HepG2 (cell line): ENCODE results near the gene IGF2. TPM values are rescaled to one million over a fixed set of nuclear protein-coding genes. Genes with fewer than 3 reads are reported as not detected.

ENCODE experiments used
- AKAP8 ChIP-seq: sonication (generic); formaldehyde crosslinking; IDR thresholded peaks from 2 replicates; pipeline ENCODE4 v1.5.1; 2020; ENCODE audit warnings: mild to moderate bottlenecking, missing genetic modification reagents
- ATF6 ChIP-seq: sonication (generic); formaldehyde crosslinking; conservative IDR thresholded peaks from 2 replicates; pipeline ENCODE4 v1.4.0; 2020; ENCODE audit warnings: missing genetic modification reagents
- CCDC6 ChIP-seq: sonication (generic); formaldehyde crosslinking; IDR thresholded peaks from 2 replicates; pipeline ENCODE4 v1.8.1; 2022; ENCODE audit warnings: mild to moderate bottlenecking, missing genetic modification reagents, moderate library complexity
- CREBL2 ChIP-seq: sonication (generic); formaldehyde crosslinking; IDR thresholded peaks from 2 replicates; pipeline ENCODE4 v1.8.1; 2023; ENCODE audit warnings: missing genetic modification reagents, mild to moderate bottlenecking, borderline replicate concordance
- FOXO1 ChIP-seq: sonication (generic); formaldehyde crosslinking; IDR thresholded peaks from 2 replicates; pipeline ENCODE4 v1.4.0; 2020; ENCODE audit warnings: missing genetic modification reagents
- GTF3A ChIP-seq: sonication (generic); formaldehyde crosslinking; conservative IDR thresholded peaks from 2 replicates; pipeline ENCODE4 v1.4.0; 2020; ENCODE audit warnings: mild to moderate bottlenecking, missing genetic modification reagents
- HIVEP1 ChIP-seq: sonication (generic); formaldehyde crosslinking; IDR thresholded peaks from 2 replicates; pipeline ENCODE4 v1.4.0; 2020; ENCODE audit warnings: mild to moderate bottlenecking, missing genetic modification reagents
- HNRNPH1 ChIP-seq: fragments of 200-400 bp; formaldehyde crosslinking; optimal IDR thresholded peaks from 2 replicates; pipeline ENCODE3; 2017; ENCODE audit warnings: mild to moderate bottlenecking, low read depth, low read length
- KDM5A ChIP-seq: fragments of 200-600 bp; sonication (generic); IDR thresholded peaks from 2 replicates; pipeline ENCODE4 v1.7.0; 2018; ENCODE audit warnings: antibody characterized with exemption, mild to moderate bottlenecking, low read length, borderline replicate concordance
- NCOA5 ChIP-seq: sonication (generic); formaldehyde crosslinking; IDR thresholded peaks from 2 replicates; pipeline ENCODE4 v1.4.0; 2020; ENCODE audit warnings: missing genetic modification reagents
- NFIC ChIP-seq: IDR thresholded peaks from 2 replicates; pipeline ENCODE4 v1.6.1; 2012; ENCODE audit warnings: mild to moderate bottlenecking, low read length, inconsistent platforms
- PRMT3 ChIP-seq: sonication (generic); formaldehyde crosslinking; IDR thresholded peaks from 2 replicates; pipeline ENCODE4 v1.8.1; 2022; ENCODE audit warnings: low read depth, mild to moderate bottlenecking, moderate library complexity, missing genetic modification reagents, borderline replicate concordance
- RARG ChIP-seq: sonication (generic); formaldehyde crosslinking; IDR thresholded peaks from 2 replicates; pipeline ENCODE4 v1.4.0; 2020; ENCODE audit warnings: low read depth, mild to moderate bottlenecking, missing genetic modification reagents
- RBM22 ChIP-seq: fragments of 200-400 bp; formaldehyde crosslinking; optimal IDR thresholded peaks from 2 replicates; pipeline ENCODE3; 2017; ENCODE audit warnings: mild to moderate bottlenecking, low read length, moderate library complexity
- RBM39 ChIP-seq: fragments of 200-400 bp; formaldehyde crosslinking; IDR thresholded peaks from one replicate; pipeline ENCODE4 v1.6.1; 2018; ENCODE audit warnings: antibody characterized with exemption, mild to moderate bottlenecking, low read depth, low read length; ENCODE audit not compliant: poor library complexity, severe bottlenecking
- SIN3A ChIP-seq: IDR thresholded peaks from 2 replicates; pipeline ENCODE4 v1.6.1; 2011; ENCODE audit warnings: low read depth, mild to moderate bottlenecking, control low read depth, low read length, borderline replicate concordance
- SMAD3 ChIP-seq: sonication (generic); formaldehyde crosslinking; IDR thresholded peaks from 2 replicates; pipeline ENCODE4 v1.4.0; 2020; ENCODE audit warnings: missing genetic modification reagents
- ZBTB4 ChIP-seq: sonication (generic); formaldehyde crosslinking; IDR thresholded peaks from 2 replicates; pipeline ENCODE4 v1.4.0; 2020; ENCODE audit warnings: missing genetic modification reagents, mild to moderate bottlenecking, borderline replicate concordance
- ZNF143 ChIP-seq: sonication (generic); formaldehyde crosslinking; IDR thresholded peaks from 2 replicates; pipeline ENCODE4 v1.4.0; 2020; ENCODE audit warnings: missing genetic modification reagents
- ZNF484 ChIP-seq: sonication (generic); formaldehyde crosslinking; IDR thresholded peaks from 2 replicates; pipeline ENCODE4 v1.5.1; 2020; ENCODE audit warnings: mild to moderate bottlenecking, low read depth, missing genetic modification reagents, borderline replicate concordance
- ZNF761 ChIP-seq: sonication (generic); formaldehyde crosslinking; conservative IDR thresholded peaks from 2 replicates; pipeline ENCODE4 v1.4.0; 2020; ENCODE audit warnings: mild to moderate bottlenecking, missing genetic modification reagents
- ZNF816 ChIP-seq: sonication (generic); formaldehyde crosslinking; IDR thresholded peaks from 2 replicates; pipeline ENCODE4 v1.8.0; 2022; ENCODE audit warnings: missing genetic modification reagents, mild to moderate bottlenecking, borderline replicate concordance
- polyA plus RNA-seq, 8 experiments: library from polyadenylated mRNA; depleted of rRNA in 3 of 8; stranded (reverse) in 7 of 8; unstranded in 1 of 8; fragments of >200 nt; fragmentation: Illumina TruSeq in 4 of 8; extraction: Trizol in 4 of 8; gene quantifications; 2 replicates each; pipeline versions ENCODE4 v1.2.1 to v1.2.3, GENCODE V29; 2011 to 2016; ENCODE audit warnings: low read depth in 4 of 8, missing spikeins in 1 of 8, mixed read lengths in 1 of 8; ENCODE audit not compliant: insufficient read depth in 1 of 8
- total RNA-seq, 5 experiments: library from RNA; depleted of rRNA; stranded (reverse); fragments of >200 nt; fragmentation: Illumina TruSeq; extraction: Trizol; gene quantifications; 2 replicates each; pipeline ENCODE4 v1.2.3, GENCODE V29; 2016; ENCODE audit warnings: low read depth in 1 of 5

Gene IGF2
- total and polyA plus RNA-seq, 2 of the 13 experiments (the other 11 are each of a cell fraction or from before 2014, with no cell fraction given), result 79.1 to 254 TPM

GRCh38 chr11:2133241-2134021 is 5.8 kb downstream of the IGF2 start (continued):
- no peak for TF ChIP-seq ZNF143 (CRISPR knock-in tag)
- no peak; the same call in 1 of the 2 replicates for TF ChIP-seq NCOA5 (CRISPR knock-in tag)
- peak; percentile 56; the same call in 1 of the 2 replicates for TF ChIP-seq SMAD3 (CRISPR knock-in tag)
- no peak for TF ChIP-seq HNRNPH1
- no peak for TF ChIP-seq ATF6 (CRISPR knock-in tag)
- TF ChIP-seq ZBTB4 (CRISPR knock-in tag), result peak; percentile 78; the same call in 1 of the 2 replicates
- TF ChIP-seq ZNF484 (CRISPR knock-in tag), result no peak
- TF ChIP-seq KDM5A, result no peak
- TF ChIP-seq NFIC, result no peak
- TF ChIP-seq HIVEP1 (CRISPR knock-in tag), result no peak
- 0 out of 2 replicates have a peak, but pooled peaks have one; percentile 41 for TF ChIP-seq CCDC6
- TF ChIP-seq RBM39, result peak; percentile 35
- TF ChIP-seq CREBL2 (CRISPR knock-in tag), result no peak
- no peak for TF ChIP-seq RBM22
- TF ChIP-seq PRMT3 (CRISPR knock-in tag), result peak; percentile 86
- TF ChIP-seq ZNF761, result no peak
- no peak for TF ChIP-seq RARG (CRISPR knock-in tag)
- peak; percentile 98 for TF ChIP-seq AKAP8 (CRISPR knock-in tag)
- 0 out of 2 replicates have a peak, but pooled peaks have one; percentile 24 for TF ChIP-seq GTF3A
- no peak for TF ChIP-seq FOXO1 (CRISPR knock-in tag)
- TF ChIP-seq ZNF816 (CRISPR knock-in tag), result peak; percentile 78; the same call in 1 of the 2 replicates
- TF ChIP-seq SIN3A, result no peak
